Lower leg skin (tissue), 3 donors: ENCODE results near the gene LILRB2.
"Not testable (repeated sequence)": the region's sequence is repeated elsewhere in the genome, so short reads cannot be mapped to it uniquely, and the experiment has no call there.

ENCODE experiments used
- CTCF ChIP-seq, 3 donors: fragments of 450-650 bp; IDR thresholded peaks; one replicate each; pipeline ENCODE4 v1.5.1; 2016; ENCODE audit warnings: antibody characterized with exemption in 3 of 3, mild to moderate bottlenecking in 3 of 3, moderate library complexity in 2 of 3
- POLR2A ChIP-seq, 2 donors: fragments of 450-650 bp; IDR thresholded peaks; one replicate each; pipeline ENCODE4 v1.6.1; 2016 to 2017; ENCODE audit warnings: antibody characterized with exemption in 2 of 2, mild to moderate bottlenecking in 1 of 2, moderate library complexity in 1 of 2

- TF ChIP-seq CTCF, POLR2A (IDR thresholded peaks at IDR 0.05): not testable (repeated sequence)
Measured at GRCh38 chr19:54243809-54244208, 37.1 kb downstream of the LILRB2 start.
